ENCODE data around the gene SPATS1. TPM values are rescaled to one million over a fixed set of nuclear protein-coding genes. Genes with fewer than 3 reads are reported as not detected.

Gene SPATS1
- total RNA-seq, 4 donors from 2014 or later = not detected

- TF ChIP-seq POLR2A (IDR thresholded peaks at IDR 0.05) = no peak
- TF ChIP-seq CTCF (IDR thresholded peaks at IDR 0.05 in 4 of 5, conservative IDR thresholded peaks at IDR 0.05 in 1 of 5) = no peak
- peaks cover 18 to 24% of the 10 kb centered on the region in 2 donors for H3K4me1 ChIP-seq
- DNase-seq = no peak
- H3K36me3 ChIP-seq = peaks cover 7 to 45% of the 10 kb centered on the region in 2 donors
- H3K27ac ChIP-seq = no peak overlapping the region
- H3K4me3 ChIP-seq = no peak overlapping the region
- ATAC-seq = no peak
- H3K27me3 ChIP-seq = no peaks in the 10 kb centered on the region
- in situ Hi-C loops (cut with MboI; ENCODE audit: low sequenced_read_pairs in 4 of 4) (no loop called here), intact Hi-C loops (cut with DNase I; ENCODE audit: low total_unique reads) (no loop called here)
- H3K9me3 ChIP-seq = no peaks in the 10 kb centered on the region
Observed at GRCh38 chr6:44390158-44390683, 47.8 kb downstream of the SPATS1 start.

Other genes with a start within 250 kb of the SPATS1 start
- gene MRPL14, start 215.2 kb upstream of the SPATS1 start, total RNA-seq = 100 to 1,000 TPM; 100 to 180 (median 152) TPM
- 10 to 100 TPM; 27.2 to 71.9 (median 43.7) TPM for gene TMEM63B, start 215.1 kb upstream of the SPATS1 start, total RNA-seq
- under 1 TPM in 1 of 4 donors, not detected in 3; 0.42 TPM for gene CAPN11, start 183.8 kb upstream of the SPATS1 start, total RNA-seq
- gene MYMX, start 125.7 kb upstream of the SPATS1 start, total RNA-seq = not detected
- 10 to 100 TPM; 18.3 to 95.5 (median 40.8) TPM for gene SLC29A1, start 119.1 kb upstream of the SPATS1 start, total RNA-seq
- 1,000 to 10,000 TPM in 2 of 4 donors, 100 to 1,000 TPM in 2; 878 to 1,576 (median 1,106) TPM for gene HSP90AB1, start 95.5 kb upstream of the SPATS1 start, total RNA-seq
- gene SLC35B2, start 85.1 kb upstream of the SPATS1 start, total RNA-seq = 10 to 100 TPM; 14.9 to 35.9 (median 21.4) TPM
- 10 to 100 TPM in 2 of 4 donors, 1 to 10 TPM in 2; 4.1 to 11.1 (median 10.0) TPM for gene NFKBIE, start 77.1 kb upstream of the SPATS1 start, total RNA-seq
- gene TMEM151B, start 72.2 kb upstream of the SPATS1 start, total RNA-seq = under 1 TPM in 1 of 4 donors, not detected in 3; 0.11 TPM
- 1 to 10 TPM; 3.9 to 6.3 (median 4.5) TPM for gene AARS2, start 29.3 kb upstream of the SPATS1 start, total RNA-seq
- gene CDC5L, start 45.1 kb downstream of the SPATS1 start, total RNA-seq = 10 to 100 TPM; 26.3 to 30.3 (median 27.7) TPM

All from gastrocnemius medialis (tissue), 4 donors.